HG03558 (cell line): ENCODE measurements around the gene TMPRSS5.

Experiments used
- ATAC-seq: cut with Tn5 transposase; IDR thresholded peaks from one replicate; pipeline ENCODE4 v1.9.1; 2021; ENCODE audit warnings: moderate number of reproducible peaks; ENCODE audit not compliant: unreplicated experiment; ENCODE audit errors: extremely low read depth

Gene TMPRSS5

DNA sequence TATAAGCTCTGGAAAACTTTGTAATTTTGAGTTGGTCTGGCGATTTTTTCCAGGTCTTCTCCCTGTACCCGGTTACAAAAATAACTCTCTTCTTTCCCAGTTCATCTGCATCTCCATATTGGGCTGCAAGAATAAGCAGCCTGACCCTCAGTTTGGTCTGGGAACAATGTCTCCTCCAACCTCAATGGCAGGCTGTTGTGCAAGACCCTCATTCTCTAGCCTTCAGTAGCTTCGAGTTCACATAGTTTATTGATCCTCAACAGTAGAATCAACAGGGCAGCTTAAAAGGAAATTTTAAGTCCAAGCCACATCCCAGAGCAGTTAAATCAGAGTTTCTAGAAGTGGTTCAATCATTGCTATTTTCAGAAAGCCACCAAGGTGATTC lies 35.3 kb downstream of the TMPRSS5 start:
- no peak for ATAC-seq

DNA sequence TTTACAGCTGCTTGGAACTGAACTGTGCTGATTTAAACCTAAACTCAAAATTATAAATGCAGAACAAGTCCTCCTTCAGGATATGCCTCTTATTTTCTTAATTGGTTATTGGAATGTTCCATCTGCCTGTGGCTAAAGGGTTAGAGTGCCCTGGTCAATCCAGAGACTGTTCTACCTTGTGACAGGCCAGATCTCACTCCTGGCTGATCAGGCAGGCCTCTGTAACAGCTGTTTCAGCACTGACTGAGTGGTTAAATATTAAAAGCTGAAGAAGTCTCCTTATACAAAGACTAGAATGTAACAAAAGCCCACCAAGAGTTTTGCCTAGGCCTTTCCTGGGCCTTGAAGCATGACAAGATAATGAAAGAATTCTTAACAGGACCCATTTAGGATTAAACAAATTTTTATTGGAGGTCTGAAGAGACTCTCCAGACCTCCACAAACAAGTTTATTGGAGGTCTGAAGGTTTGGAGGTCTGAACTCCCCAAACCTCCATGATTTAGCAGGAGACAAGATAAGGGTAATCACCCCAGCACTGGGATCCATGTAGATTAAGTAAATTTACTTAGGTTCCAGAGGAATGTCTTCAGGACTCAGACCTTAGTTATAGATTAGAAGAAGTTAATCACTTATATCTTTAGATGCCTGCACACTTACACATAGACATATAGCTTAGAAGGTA lies 35.8 kb downstream of the TMPRSS5 start:
- ATAC-seq, result no peak

GRCh38 chr11:113668255-113668654 lies 37.9 kb downstream of the TMPRSS5 start:
- no peak for ATAC-seq

DNA sequence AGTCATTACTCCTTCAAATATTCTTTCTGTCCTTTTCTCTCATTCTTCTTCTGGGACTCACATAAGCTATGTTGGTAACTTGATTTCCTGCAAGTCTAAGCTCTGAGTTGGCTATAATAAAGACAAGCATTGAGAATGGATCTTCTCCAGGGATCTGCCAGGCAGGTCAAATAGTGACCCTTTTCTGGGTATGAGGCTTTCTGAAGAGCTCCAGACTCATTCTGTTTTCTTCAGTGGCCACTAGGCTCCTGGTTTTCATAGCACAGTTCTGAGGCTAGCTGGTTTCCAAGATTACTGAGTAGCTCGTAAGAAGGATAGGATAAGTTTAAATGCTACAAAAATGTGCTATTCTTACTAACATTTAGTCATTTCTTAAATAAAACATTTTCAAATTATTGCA lies 38.3 kb downstream of the TMPRSS5 start:
- no peak for ATAC-seq

DNA sequence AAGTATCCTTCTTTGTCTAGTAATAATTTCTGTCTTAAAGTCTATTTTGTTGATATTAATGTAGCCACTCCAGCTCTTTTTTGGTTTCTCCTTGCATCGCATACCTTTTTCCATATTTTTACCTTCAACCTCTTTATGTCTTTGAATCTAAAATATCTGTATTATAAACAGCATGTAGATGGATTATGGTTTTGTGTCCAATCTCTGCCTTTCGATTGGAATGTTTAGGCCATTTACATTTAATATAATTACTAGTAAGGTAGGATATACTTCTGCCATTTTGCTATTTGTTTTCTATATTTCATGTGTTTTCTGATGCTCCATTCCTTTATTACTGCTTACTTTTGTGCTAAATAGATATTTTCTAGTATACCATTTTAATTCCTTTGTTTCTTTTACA lies 39.5 kb downstream of the TMPRSS5 start:
- no peak for ATAC-seq

GRCh38 chr11:113664981-113665710 lies 41.0 kb downstream of the TMPRSS5 start:
- ATAC-seq, result no peak

DNA sequence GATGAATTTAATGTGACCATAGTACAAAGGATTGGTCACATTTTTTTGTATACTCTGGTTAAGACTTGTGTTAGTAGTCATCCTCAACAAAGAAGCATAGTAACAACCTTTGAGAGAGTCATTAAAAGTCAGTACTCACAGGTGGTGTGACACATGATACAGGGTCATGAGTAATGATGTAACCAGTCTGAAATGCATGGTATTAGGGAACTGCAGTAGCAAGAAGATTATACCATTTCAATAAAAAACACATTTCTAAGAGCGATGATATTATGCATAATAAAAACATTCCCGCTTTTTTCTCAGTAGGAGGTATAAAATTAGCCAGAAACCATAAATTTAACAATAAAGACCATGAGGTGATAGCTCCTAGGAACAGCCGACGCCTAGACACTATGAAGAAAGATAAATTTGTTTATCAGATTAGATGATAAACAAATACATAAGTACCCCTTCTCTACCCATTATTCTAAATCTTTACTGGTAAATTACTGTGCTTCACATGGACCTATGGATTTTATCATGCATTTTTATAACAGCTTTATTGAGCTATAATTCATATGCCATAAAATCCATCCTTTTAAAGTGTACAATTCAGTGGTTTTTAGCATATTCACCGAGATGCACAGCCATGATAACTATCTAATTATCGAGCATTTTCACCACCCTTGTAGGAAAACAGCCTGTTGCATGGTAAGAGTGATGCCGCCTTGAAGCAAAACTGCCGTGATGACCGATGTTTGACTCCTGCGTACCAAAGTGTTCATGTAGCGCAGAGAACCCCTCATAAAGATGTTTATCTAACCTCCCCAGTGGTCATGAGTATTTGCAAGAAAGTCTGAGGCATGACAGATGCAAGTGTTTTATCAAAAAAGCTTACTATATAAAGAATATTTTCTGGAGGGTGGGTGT lies 41.8 kb downstream of the TMPRSS5 start:
- ATAC-seq, result no peak

- no peak for ATAC-seq
Measured at GRCh38 chr11:113663567-113663966, 42.5 kb downstream of the TMPRSS5 start.

DNA sequence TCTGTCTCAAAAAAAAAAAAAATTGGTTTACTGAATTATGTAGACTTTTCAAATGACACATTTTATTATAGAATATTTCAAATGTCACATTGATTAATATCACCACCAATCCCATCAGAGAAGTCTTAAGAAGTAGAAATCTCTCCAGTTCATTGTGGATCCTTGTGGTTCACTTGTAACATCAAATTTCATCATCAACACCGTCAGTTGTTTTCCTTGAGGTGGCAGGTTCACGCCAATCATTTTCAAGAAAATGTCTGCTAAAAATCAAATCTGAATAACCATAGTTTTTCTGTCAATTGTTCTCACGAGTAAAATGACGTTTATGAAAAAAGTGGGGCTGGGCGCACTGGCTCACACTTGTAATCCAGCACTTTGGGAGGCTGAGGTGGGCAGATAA lies 50.3 kb downstream of the TMPRSS5 start:
- no peak for ATAC-seq

- no peak for ATAC-seq
Measured at GRCh38 chr11:113651023-113651422, 55.1 kb downstream of the TMPRSS5 start.

GRCh38 chr11:113649311-113649710 lies 56.8 kb downstream of the TMPRSS5 start:
- ATAC-seq, result no peak

DNA sequence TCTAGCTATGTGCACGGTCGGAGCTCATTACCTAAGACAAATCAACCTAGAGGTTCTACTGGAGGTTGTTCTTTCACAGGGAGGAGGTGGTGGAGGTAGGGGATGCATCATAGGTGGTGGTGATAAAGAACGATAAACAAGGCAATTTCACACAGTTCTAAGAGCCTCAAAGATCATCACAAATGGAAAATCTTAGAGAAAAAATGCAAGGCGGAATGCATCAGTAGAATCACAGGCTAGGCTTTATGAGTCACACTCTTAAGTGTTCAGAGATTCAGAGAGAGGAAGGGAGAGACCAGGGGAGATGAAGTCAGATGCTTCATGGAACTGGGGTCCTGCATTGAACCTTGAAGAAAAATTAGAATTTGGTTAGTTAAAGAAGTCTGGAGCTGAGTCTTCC lies 58.3 kb downstream of the TMPRSS5 start:
- no peak for ATAC-seq

DNA sequence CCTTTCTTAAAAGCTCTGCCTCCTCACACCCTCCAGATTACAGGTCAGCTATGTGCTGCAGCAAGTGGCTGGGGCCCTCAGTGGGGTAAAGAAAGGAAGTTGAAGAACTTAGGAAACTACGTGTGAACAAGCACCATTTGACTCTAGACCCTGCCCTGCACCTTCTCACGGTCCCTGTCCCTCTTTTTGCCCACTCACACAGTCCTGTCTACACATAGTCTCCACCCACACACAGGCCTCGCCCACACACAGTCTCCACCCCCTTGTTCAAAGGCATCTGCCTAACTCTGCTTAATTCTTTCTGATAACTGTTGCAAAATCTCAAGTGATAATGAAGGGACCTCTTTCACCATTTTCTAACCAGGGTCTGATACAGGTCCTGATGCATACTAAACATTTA lies 59.0 kb downstream of the TMPRSS5 start:
- no peak for ATAC-seq

- no peak for ATAC-seq
Measured at GRCh38 chr11:113645593-113646349, 60.3 kb downstream of the TMPRSS5 start.

GRCh38 chr11:113644605-113645004 lies 61.5 kb downstream of the TMPRSS5 start:
- ATAC-seq, result no peak

DNA sequence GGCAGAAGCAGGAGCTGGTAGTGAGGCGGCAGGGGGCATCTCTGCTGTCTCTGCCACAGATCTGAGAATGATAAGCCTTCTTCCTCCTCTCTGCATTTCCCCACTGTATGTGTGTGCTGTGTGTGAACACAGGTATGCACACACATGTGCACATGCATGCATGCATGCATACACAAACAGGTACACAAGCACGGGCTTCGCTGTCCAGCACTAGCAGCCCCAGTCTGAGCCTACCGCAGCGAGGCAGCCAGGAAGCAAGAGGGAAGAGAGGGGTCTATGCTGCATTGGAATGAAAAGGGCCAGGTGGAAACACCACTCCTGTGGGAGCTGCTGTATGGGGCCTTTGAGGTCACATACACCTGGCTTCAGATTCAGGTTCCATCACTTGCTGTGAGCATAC lies 62.4 kb downstream of the TMPRSS5 start:
- ATAC-seq, result no peak

- ATAC-seq, result no peak
Measured at GRCh38 chr11:113643006-113643585, 63.0 kb downstream of the TMPRSS5 start.

DNA sequence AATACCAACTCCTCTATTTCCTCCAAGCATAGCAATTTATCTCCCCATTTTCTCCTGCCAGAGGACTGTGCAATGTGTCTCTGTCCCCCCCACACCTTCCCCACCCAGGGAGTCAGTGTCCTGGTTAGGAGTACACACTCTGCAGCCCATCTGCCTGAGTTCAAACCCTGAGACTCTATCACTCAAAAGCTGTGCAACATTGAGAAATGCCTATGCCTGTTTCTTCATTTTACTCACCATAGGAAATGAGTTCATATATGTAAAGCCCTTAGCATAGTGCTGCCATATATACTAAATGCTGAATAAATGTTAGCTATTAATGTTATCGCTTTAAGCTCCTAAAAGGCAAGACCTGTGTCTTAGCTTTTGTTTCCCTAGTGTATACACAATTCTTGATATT lies 64.0 kb downstream of the TMPRSS5 start:
- ATAC-seq, result no peak

GRCh38 chr11:113638376-113638775 lies 67.7 kb downstream of the TMPRSS5 start:
- no peak for ATAC-seq

DNA sequence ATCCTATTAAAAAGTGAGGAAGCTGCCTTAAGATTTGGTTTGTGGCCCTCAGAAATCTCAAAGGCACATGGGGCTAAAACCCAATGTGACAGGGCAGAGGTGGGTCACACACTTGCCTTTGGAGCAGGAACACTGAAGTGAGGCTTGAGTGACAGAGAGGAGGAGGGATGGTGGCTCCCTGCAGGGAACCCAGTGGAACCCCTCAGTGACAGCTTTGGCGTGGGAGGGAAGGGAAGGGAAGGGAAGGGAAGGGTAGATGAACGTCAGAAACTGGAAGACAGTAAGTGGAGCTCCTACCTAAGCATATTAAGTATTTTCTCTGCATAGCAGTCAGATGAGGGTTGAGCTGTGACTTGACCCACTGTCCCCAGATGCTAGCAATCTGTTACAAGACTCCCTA lies 68.5 kb downstream of the TMPRSS5 start:
- no peak for ATAC-seq
